Measurements from ENCODE around the gene INTS4. TPM values are rescaled to one million over a fixed set of nuclear protein-coding genes. Genes with fewer than 3 reads are reported as not detected.

Gene INTS4, protein sequence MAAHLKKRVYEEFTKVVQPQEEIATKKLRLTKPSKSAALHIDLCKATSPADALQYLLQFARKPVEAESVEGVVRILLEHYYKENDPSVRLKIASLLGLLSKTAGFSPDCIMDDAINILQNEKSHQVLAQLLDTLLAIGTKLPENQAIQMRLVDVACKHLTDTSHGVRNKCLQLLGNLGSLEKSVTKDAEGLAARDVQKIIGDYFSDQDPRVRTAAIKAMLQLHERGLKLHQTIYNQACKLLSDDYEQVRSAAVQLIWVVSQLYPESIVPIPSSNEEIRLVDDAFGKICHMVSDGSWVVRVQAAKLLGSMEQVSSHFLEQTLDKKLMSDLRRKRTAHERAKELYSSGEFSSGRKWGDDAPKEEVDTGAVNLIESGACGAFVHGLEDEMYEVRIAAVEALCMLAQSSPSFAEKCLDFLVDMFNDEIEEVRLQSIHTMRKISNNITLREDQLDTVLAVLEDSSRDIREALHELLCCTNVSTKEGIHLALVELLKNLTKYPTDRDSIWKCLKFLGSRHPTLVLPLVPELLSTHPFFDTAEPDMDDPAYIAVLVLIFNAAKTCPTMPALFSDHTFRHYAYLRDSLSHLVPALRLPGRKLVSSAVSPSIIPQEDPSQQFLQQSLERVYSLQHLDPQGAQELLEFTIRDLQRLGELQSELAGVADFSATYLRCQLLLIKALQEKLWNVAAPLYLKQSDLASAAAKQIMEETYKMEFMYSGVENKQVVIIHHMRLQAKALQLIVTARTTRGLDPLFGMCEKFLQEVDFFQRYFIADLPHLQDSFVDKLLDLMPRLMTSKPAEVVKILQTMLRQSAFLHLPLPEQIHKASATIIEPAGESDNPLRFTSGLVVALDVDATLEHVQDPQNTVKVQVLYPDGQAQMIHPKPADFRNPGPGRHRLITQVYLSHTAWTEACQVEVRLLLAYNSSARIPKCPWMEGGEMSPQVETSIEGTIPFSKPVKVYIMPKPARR
- 9.9 and 14.8 TPM in 2 replicates for polyA plus RNA-seq

DNA sequence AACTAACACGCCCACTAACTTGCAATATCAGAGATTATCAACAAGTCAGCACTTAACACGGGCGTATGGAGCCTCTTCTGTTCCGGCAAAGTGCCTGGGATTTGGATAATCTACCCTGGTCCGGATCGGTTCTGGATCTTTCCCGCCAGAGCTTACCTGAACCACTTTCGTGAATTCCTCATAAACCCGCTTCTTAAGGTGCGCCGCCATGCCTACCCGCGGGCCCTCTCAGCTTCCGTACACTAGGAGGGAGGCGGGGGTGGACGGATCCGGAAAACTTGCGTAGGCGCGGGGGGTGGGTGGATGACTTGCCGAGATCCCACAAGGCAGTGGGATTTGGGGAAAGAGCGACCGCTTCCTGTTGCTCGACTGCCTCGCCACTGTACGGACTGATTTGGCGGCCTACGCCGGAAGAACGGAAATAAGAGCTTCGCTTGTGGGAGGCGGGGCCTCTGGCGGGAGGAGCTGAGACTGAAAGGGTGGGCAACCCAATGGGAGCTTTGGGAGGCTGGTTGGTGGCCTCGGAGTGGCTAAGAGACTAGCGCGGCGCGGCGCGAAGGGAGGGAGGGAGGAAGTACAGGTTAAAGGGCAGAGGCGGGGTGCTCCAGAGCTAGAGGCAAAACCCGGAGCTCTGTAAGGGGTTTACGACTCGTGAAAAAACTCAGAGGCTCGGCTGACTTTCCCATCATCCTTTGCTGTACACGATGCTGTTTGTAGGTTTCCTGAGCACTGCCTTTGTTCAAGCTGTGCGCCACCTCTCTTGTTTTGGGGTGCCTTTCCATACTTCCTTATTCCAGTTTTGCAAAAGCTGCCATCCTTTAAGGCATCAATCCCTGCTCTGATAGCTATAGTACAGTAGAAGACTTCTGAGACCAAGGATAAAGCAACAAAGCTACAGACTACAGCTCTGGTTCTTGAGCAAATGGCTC is at the start of gene INTS4:
Gene INTS4, minus strand, starts transcription at position 235 of the 929 bp plus-strand sequence. Its CDS starts 25 bp downstream, at position 210.

GRCh38 chr11:78022397-78023396 is 28.2 kb upstream of the INTS4 start, which contains the start of gene KCTD14:
Gene KCTD14 (minus strand): TSS chr11:78023276. CDS start chr11:78023249, 27 bp downstream.

Other genes with a start within 250 kb of the INTS4 start
- 153 and 164 TPM in 2 replicates for gene RSF1, start 173.9 kb downstream of the INTS4 start, polyA plus RNA-seq
- gene AAMDC, start 173.5 kb downstream of the INTS4 start, polyA plus RNA-seq: 114 and 172 TPM in 2 replicates
- 0.79 TPM in 1 of 2 replicates, not detected in the other for gene KCTD14, start 28.6 kb upstream of the INTS4 start, polyA plus RNA-seq
- not detected in 2 replicates for gene THRSP, start 69.2 kb upstream of the INTS4 start, polyA plus RNA-seq
- gene NDUFC2, start 85.2 kb upstream of the INTS4 start, polyA plus RNA-seq: 1,012 and 1,161 TPM in 2 replicates
- gene ALG8, start 145.0 kb upstream of the INTS4 start, polyA plus RNA-seq: 59.1 and 75.9 TPM in 2 replicates
- 3.0 and 5.9 TPM in 2 replicates for gene KCTD21, start 194.0 kb upstream of the INTS4 start, polyA plus RNA-seq
- gene USP35, start 194.3 kb upstream of the INTS4 start, polyA plus RNA-seq: 0.07 and 0.29 TPM in 2 replicates